ENCODE results near the gene GFPT2. TPM values are rescaled to one million over a fixed set of nuclear protein-coding genes. Genes with fewer than 3 reads are reported as not detected.

GFPT2 gene
- total and polyA plus RNA-seq, 2 of the 8 experiments (the other 6 are each of a cell fraction or from before 2014, with no cell fraction given), result 83.7 to 143 TPM

- no peak overlapping the region; the same call in 1 of the 2 replicates for H4K8ac ChIP-seq (ENCODE audit: extremely low read depth, insufficient read depth, low read length)
- FAIRE-seq (no peak), DNase-seq (ENCODE audit: low read depth in 1 of 2, low spot score in 2 of 2) (no peak)
- H4K20me1 ChIP-seq (replicated peaks in 1 of 2; ENCODE audit: control insufficient read depth in 1 of 2, insufficient read depth in 2 of 2, low read length in 2 of 2), result peaks cover 0 to 5% of the 10 kb centered on the region in 2 experiments
- no peak overlapping the region for H4K5ac ChIP-seq (ENCODE audit: insufficient read length, low read depth, low read length)
- peaks cover 8 to 36% of the 10 kb centered on the region in 2 experiments; a peak in 3 of 4 replicates for H3K79me2 ChIP-seq (ENCODE audit: control insufficient read depth in 1 of 2, insufficient read depth in 2 of 2, low read length in 2 of 2)
- no peak overlapping the region for H3K56ac ChIP-seq (replicated peaks; ENCODE audit: insufficient read length, low read depth, low read length)
- H3K9ac ChIP-seq (replicated peaks in 1 of 4; ENCODE audit: extremely low read depth in 1 of 4, low read depth in 3 of 4, low read length in 3 of 4), result no peak overlapping the region
- H3K79me1 ChIP-seq (ENCODE audit: low read depth, low read length), result peaks cover 12% of the 10 kb centered on the region
- peak overlapping the region; percentile 35; the same call in 1 of the 2 replicates for H2BK12ac ChIP-seq (ENCODE audit: low read depth, low read length)
- H3K27me3 ChIP-seq (replicated peaks in 1 of 4; ENCODE audit: control insufficient read depth in 3 of 4, extremely low read depth in 1 of 4, insufficient read depth in 3 of 4, low read length in 3 of 4), result no peaks in the 10 kb centered on the region
- H2AFZ ChIP-seq (ENCODE audit: low read length), result no peak overlapping the region
- no peak overlapping the region for H2BK120ac ChIP-seq (replicated peaks; ENCODE audit: low read depth, low read length)
- no peak overlapping the region; the same call in 1 of the 2 replicates for H2BK15ac ChIP-seq (ENCODE audit: low read length)
- peak overlapping the region; percentile 29; the same call in 1 of the 2 replicates for H3K27ac ChIP-seq (ENCODE audit: low read depth, low read length)
- H3K18ac ChIP-seq (ENCODE audit: extremely low read depth, low read length), result peak overlapping the region; percentile 3; the same call in 1 of the 2 replicates
- no peak overlapping the region for H3K4me2 ChIP-seq (ENCODE audit: insufficient read depth in 1 of 2, low read depth in 2 of 2, low read length in 2 of 2)
- no peak overlapping the region for H3K4me3 ChIP-seq (ENCODE audit: extremely low read depth in 1 of 4, insufficient read depth in 2 of 4, low read depth in 3 of 4, low read length in 4 of 4)
- peaks cover 16 to 36% (median 28%) of the 10 kb centered on the region in 4 experiments for H3K36me3 ChIP-seq (ENCODE audit: control insufficient read depth in 2 of 4, insufficient read depth in 4 of 4, low read length in 3 of 4)
- peaks cover 15 to 33% (median 23%) of the 10 kb centered on the region in 4 experiments for H3K4me1 ChIP-seq (replicated peaks in 1 of 4; ENCODE audit: control insufficient read depth in 3 of 4, insufficient read depth in 4 of 4, low read length in 3 of 4)
- H2AK5ac ChIP-seq (ENCODE audit: low read depth, low read length), result 0 out of 2 replicates have a peak overlapping the region, but pooled peaks have one; percentile 2
- peak overlapping the region; percentile 15 for H4K91ac ChIP-seq (replicated peaks; ENCODE audit: insufficient read length, low read length)
- 0 out of 2 replicates have a peak overlapping the region, but pooled peaks have one; percentile 34 for H2BK20ac ChIP-seq (ENCODE audit: low read length)
- H3K23ac ChIP-seq (ENCODE audit: insufficient read length), result no peak overlapping the region
- 95% methylated on average over 7 of the region's 7 CpGs; no CpG with 5 or more reads in 1 of the 2 experiments for WGBS, 2 experiments (ENCODE audit: extremely low coverage in 1 of 2, insufficient coverage in 1 of 2, insufficient read length in 1 of 2, insufficient replicate concordance in 2 of 2, low coverage in 1 of 2, low lambda C conversion rate in 2 of 2, missing lambda C conversion rate in 1 of 2)
- POLR2A ChIA-PET (ENCODE audit: partially characterized antibody), result interaction anchor here (10.4 kb wide), 1 partner anchor 7 kb away, joined by 146 read pairs; no protein-coding TSS in a partner anchor
- H3K14ac ChIP-seq (ENCODE audit: insufficient read length), result peak overlapping the region; percentile 61
- H3K23me2 ChIP-seq (ENCODE audit: low read depth, low read length), result peaks cover 2% of the 10 kb centered on the region; the same call in 1 of the 2 replicates
- no peak overlapping the region for H3K4ac ChIP-seq (replicated peaks; ENCODE audit: insufficient read length, low read depth, low read length)
- no peaks in the 10 kb centered on the region for H3K9me3 ChIP-seq (ENCODE audit: insufficient read depth in 2 of 2, low read depth in 1 of 2, low read length in 1 of 2)
- CTCF ChIA-PET (ENCODE audit: partially characterized antibody), result interaction anchor here (1.4 to 2.4 kb wide), 2 partner anchors 8 to 24 kb away, joined by 3 to 9 read pairs; no protein-coding TSS in a partner anchor
- H2BK5ac ChIP-seq (ENCODE audit: low read depth, low read length), result peak overlapping the region; percentile 3; the same call in 1 of the 2 replicates
- no peak for TF ChIP-seq SP2 (IDR thresholded peaks at IDR 0.05; ENCODE audit: low read length)
- TF ChIP-seq RAD21 (IDR thresholded peaks at IDR 0.05 in 1 of 2, conservative IDR thresholded peaks at IDR 0.05 in 1 of 2; ENCODE audit: low read depth in 2 of 2, low read length in 2 of 2), result no peak
- TF ChIP-seq NRF1 (IDR thresholded peaks at IDR 0.05; ENCODE audit: low read depth, low read length), result no peak
- TF ChIP-seq GABPA (IDR thresholded peaks at IDR 0.05; ENCODE audit: borderline replicate concordance, insufficient read depth, low read length), result no peak
- no peak for TF ChIP-seq ASH2L (IDR thresholded peaks at IDR 0.05; ENCODE audit: low read length)
- TF ChIP-seq CBX5 (IDR thresholded peaks at IDR 0.05; ENCODE audit: low read depth, low read length), result no peak
- no peak for TF ChIP-seq RNF2 (IDR thresholded peaks at IDR 0.05; ENCODE audit: borderline replicate concordance, low read depth, low read length, missing control alignments, poor library complexity, severe bottlenecking)
- TF ChIP-seq ATF3 (IDR thresholded peaks at IDR 0.05; ENCODE audit: insufficient read depth, low read depth, low read length), result no peak
- TF ChIP-seq PHF8 (conservative IDR thresholded peaks at IDR 0.05; ENCODE audit: low read depth, low read length), result no peak
- no peak for TF ChIP-seq YY1 (IDR thresholded peaks at IDR 0.05; ENCODE audit: low read depth, low read length)
- no peak for TF ChIP-seq HDAC6 (IDR thresholded peaks at IDR 0.05; ENCODE audit: low read depth, low read length)
These were observed 13.5 kb downstream of the GFPT2 start for GRCh38 chr5:180339583-180340183.

All from H1 (cell line).